Activated CD4-positive, alpha-beta memory T cell treated with anti-CD3 and anti-CD28 coated beads for 36 hours (primary cell): ENCODE data around the gene ZIC4. TPM values are rescaled to one million over a fixed set of nuclear protein-coding genes. Genes with fewer than 3 reads are reported as not detected.

Source experiments
- total RNA-seq, 2 experiments: library from RNA; stranded (reverse); gene quantifications; one replicate each; pipeline ENCODE4 v1.2.3, GENCODE V29; 2021

The ZIC4 gene
- total RNA-seq, 2 experiments from 2014 or later: not detected

Other genes with a start within 250 kb of the ZIC4 start
- not detected for gene ZIC1, start 2.8 kb upstream of the ZIC4 start, total RNA-seq